ENCODE results near the gene GSTCD. TPM values are rescaled to one million over a fixed set of nuclear protein-coding genes. Genes with fewer than 3 reads are reported as not detected.

Gene GSTCD
- total RNA-seq, 1 donor from 2014 or later, result 17.9 TPM

- no peaks in the 10 kb centered on the region for H3K36me3 ChIP-seq (ENCODE audit: control insufficient read depth, insufficient read depth, low read length)
- no peak overlapping the region for H3K4me3 ChIP-seq (ENCODE audit: low read depth, low read length)
- TF ChIP-seq CTCF (IDR thresholded peaks at IDR 0.05; ENCODE audit: insufficient read depth, low read length, poor library complexity, severe bottlenecking), result no peak
- DNase-seq (ENCODE audit: low read depth), result no peak
- H3K27me3 ChIP-seq (ENCODE audit: control insufficient read depth, insufficient read depth, low read length), result no peaks in the 10 kb centered on the region
Observed at GRCh38 chr4:105670684-105671083, 37.9 kb upstream of the GSTCD start.

GRCh38 chr4:105671301-105671700 is 37.3 kb upstream of the GSTCD start:
- no peak for DNase-seq (ENCODE audit: low read depth)
- TF ChIP-seq CTCF (IDR thresholded peaks at IDR 0.05; ENCODE audit: insufficient read depth, low read length, poor library complexity, severe bottlenecking), result no peak
- Histone ChIP-seq H3K36me3 (ENCODE audit: control insufficient read depth, insufficient read depth, low read length) (no peaks in the 10 kb centered on the region), H3K27me3 (ENCODE audit: control insufficient read depth, insufficient read depth, low read length) (no peaks in the 10 kb centered on the region), H3K4me3 (ENCODE audit: low read depth, low read length) (no peak overlapping the region)

GRCh38 chr4:105674011-105674410 is 34.6 kb upstream of the GSTCD start:
- no peaks in the 10 kb centered on the region for H3K36me3 ChIP-seq (ENCODE audit: control insufficient read depth, insufficient read depth, low read length)
- H3K27me3 ChIP-seq (ENCODE audit: control insufficient read depth, insufficient read depth, low read length), result no peaks in the 10 kb centered on the region
- no peak overlapping the region for H3K4me3 ChIP-seq (ENCODE audit: low read depth, low read length)
- no peak for DNase-seq (ENCODE audit: low read depth)
- TF ChIP-seq CTCF (IDR thresholded peaks at IDR 0.05; ENCODE audit: insufficient read depth, low read length, poor library complexity, severe bottlenecking), result no peak

GRCh38 chr4:105677709-105678108 is 30.9 kb upstream of the GSTCD start:
- DNase-seq (ENCODE audit: low read depth), result no peak
- Histone ChIP-seq H3K4me3 (ENCODE audit: low read depth, low read length) (no peak overlapping the region), H3K36me3 (ENCODE audit: control insufficient read depth, insufficient read depth, low read length) (no peaks in the 10 kb centered on the region), H3K27me3 (ENCODE audit: control insufficient read depth, insufficient read depth, low read length) (no peaks in the 10 kb centered on the region)
- no peak for TF ChIP-seq CTCF (IDR thresholded peaks at IDR 0.05; ENCODE audit: insufficient read depth, low read length, poor library complexity, severe bottlenecking)

GRCh38 chr4:105679186-105679585 is 29.4 kb upstream of the GSTCD start:
- H3K27me3 ChIP-seq (ENCODE audit: control insufficient read depth, insufficient read depth, low read length), result no peaks in the 10 kb centered on the region
- H3K4me3 ChIP-seq (ENCODE audit: low read depth, low read length), result no peak overlapping the region
- TF ChIP-seq CTCF (IDR thresholded peaks at IDR 0.05; ENCODE audit: insufficient read depth, low read length, poor library complexity, severe bottlenecking), result no peak
- no peak for DNase-seq (ENCODE audit: low read depth)
- H3K36me3 ChIP-seq (ENCODE audit: control insufficient read depth, insufficient read depth, low read length), result no peaks in the 10 kb centered on the region

GRCh38 chr4:105683038-105683437 is 25.5 kb upstream of the GSTCD start:
- no peaks in the 10 kb centered on the region for H3K36me3 ChIP-seq (ENCODE audit: control insufficient read depth, insufficient read depth, low read length)
- peak; percentile 12 for DNase-seq (ENCODE audit: low read depth)
- no peak for TF ChIP-seq CTCF (IDR thresholded peaks at IDR 0.05; ENCODE audit: insufficient read depth, low read length, poor library complexity, severe bottlenecking)
- H3K4me3 ChIP-seq (ENCODE audit: low read depth, low read length), result no peak overlapping the region
- H3K27me3 ChIP-seq (ENCODE audit: control insufficient read depth, insufficient read depth, low read length), result no peaks in the 10 kb centered on the region
